Activated CD8-positive, alpha-beta memory T cell treated with anti-CD3 and anti-CD28 coated beads for 4 hours (primary cell): ENCODE data around the gene TSLP.

Experiments
- DNase-seq, 2 donors: peaks; one replicate each; pipeline ENCODE4 v3.0.0-alpha.2; 2020; ENCODE audit warnings: low read depth in 2 of 2

TSLP gene

DNA sequence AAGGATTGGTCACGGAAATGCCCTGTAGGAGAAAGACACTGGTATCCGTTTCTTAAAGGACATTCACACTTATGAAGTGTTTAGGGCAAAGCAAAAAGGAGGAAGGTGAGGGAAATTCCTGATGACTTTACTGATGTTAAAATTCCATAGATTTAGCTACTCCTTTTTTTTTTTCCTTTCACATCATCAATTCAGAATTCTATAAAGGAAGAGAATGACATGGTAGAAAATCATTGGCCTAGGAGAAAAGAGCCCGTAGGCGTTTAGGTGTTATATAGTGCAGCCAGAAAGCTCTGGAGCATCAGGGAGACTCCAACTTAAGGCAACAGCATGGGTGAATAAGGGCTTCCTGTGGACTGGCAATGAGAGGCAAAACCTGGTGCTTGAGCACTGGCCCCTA lies at the start of gene TSLP:
TSLP (plus strand) TSS at position 301 of the 400 bp plus-strand sequence. CDS start 178 bp downstream, outside the sequence.
- no peak for DNase-seq

- no peak for DNase-seq
Observed at GRCh38 chr5:111022301-111022700, 49.2 kb upstream of the TSLP start.

DNA sequence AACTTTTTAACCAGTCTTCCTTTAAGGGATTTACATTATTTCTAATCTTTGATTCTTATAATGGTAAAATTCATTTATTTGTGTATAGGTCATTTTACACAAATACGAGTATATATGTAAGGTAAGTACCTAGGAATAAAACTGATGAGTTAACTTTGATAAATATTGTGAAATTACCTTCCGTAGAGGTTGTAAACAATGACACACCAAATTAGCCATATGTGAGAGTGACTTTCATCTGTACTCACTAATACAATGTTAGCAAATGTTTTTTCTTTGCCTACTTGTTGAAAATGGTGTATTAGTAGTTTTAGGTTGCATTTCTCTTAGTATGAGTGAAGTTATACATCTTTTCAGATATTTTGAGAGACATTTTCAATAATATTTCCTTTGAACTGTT lies 42.6 kb upstream of the TSLP start:
- no peak for DNase-seq

GRCh38 chr5:111043712-111044506 lies 27.6 kb upstream of the TSLP start:
- no peak for DNase-seq

- no peak for DNase-seq
Observed at GRCh38 chr5:111058064-111058463, 13.4 kb upstream of the TSLP start.

- no peak for DNase-seq
Observed at GRCh38 chr5:111060169-111060568, 11.3 kb upstream of the TSLP start.

GRCh38 chr5:111061618-111062017 lies 9.9 kb upstream of the TSLP start:
- no peak for DNase-seq

- DNase-seq = no peak
Observed at GRCh38 chr5:111063709-111064322, 7.7 kb upstream of the TSLP start.

GRCh38 chr5:111066261-111066938 lies 5.1 kb upstream of the TSLP start:
- DNase-seq = no peak

DNA sequence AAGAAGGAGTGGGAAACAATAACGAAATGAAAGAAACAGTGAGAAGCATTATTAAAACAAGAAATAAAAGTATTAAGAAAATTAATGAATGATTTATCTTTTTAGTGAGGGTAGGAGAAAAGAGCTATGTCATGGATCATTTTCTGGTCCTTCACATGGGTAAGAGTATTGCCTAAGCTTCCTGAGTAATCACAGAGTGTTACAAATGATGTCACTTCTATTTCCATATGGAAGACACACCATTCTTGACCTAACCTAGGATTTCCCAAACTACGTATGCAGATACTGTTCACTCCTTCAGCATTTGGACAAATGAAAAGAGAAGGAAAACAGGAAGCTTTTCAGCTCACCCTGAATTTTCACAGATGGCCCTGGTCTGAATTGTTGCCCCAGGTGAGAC lies 3.3 kb upstream of the TSLP start:
- DNase-seq = no peak

DNA sequence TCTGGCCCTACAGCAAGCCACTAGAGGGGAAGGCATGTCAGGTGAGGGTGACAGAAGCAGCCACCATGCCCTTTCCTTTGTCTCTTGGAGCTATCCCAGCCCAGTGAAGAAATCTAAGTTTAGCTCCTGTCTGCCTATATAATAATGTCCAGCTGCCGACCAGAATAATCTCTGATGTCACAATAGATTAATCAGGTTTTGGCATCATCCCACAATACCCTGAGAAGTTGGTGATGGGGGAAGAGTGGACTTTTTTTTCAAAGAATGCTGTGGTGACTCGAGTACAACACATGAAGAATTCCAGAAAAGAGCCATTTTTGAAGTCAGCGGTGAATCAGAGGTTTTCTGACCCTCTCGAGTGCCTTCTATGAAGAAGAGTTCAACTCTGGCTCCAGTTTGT lies 1.7 kb upstream of the TSLP start:
- no peak for DNase-seq

DNA sequence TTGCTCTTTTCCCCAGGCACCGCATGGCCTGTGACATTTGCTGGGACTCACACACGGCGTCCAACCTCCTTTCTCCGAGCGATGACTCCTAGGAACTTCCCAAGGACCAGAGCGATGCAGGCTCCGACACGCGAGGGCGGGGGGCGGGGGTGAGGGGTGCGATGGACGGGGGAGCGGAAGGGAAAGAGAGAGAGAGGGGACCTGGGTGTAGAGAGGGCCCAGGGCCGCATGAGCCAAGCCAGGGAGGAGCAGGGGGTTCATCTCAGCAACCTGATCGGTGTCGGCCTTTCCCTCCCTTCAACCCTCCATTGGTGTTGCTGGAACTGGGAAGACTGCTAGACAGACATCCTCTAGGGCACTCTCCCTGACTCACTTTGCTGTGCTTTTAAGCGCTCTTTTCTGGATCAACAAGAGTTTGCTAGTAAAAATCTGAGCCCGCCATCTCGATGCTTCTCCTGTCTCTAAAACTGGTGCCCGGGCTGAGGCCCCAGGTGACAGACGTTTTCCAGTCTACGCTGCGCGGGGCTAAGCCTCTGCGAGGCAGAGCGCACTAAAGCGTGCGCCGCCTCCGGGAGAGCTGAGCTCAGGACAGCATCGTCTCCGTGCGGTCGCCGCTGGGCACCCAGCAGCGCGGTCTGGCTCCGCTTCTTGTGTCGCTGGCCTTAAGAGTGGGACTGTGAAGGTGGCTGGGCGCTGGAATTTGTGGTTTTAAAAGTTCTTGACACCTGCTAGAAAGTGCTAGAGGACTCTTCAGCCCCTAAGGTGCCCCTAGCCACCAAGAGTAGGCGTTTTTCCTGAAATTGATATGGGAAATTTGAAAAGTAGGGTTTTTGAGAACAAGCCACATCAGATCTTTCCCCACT lies 1.0 kb upstream of the TSLP start:
- peak in 1 of 2 donors; percentile 3 for DNase-seq

DNA sequence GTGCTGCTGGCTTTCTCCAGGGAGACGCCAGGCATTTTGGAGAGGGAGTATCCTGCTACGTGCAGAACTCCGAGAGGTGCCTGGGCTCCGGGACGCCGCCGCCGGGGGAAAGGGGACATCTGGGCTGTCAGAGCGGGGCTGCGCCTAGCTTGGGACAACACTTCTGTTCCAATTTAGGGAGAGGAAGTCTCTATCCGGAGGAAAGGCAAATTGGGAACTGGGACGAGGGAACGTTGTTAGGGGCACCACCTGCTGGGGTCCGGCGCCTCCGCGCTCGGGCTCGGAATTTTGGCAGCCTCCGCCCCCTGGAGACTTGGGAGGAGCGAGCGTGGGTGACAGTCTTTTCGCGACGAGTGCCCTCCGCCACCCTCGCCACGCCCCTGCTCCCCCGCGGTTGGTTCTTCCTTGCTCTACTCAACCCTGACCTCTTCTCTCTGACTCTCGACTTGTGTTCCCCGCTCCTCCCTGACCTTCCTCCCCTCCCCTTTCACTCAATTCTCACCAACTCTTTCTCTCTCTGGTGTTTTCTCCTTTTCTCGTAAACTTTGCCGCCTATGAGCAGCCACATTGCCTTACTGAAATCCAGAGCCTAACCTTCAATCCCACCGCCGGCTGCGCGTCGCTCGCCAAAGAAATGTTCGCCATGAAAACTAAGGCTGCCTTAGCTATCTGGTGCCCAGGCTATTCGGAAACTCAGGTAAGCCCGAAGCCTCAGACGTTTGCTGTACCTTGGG lies 1.6 kb downstream of the TSLP start:
- DNase-seq = peak; percentile 33 to 47

DNA sequence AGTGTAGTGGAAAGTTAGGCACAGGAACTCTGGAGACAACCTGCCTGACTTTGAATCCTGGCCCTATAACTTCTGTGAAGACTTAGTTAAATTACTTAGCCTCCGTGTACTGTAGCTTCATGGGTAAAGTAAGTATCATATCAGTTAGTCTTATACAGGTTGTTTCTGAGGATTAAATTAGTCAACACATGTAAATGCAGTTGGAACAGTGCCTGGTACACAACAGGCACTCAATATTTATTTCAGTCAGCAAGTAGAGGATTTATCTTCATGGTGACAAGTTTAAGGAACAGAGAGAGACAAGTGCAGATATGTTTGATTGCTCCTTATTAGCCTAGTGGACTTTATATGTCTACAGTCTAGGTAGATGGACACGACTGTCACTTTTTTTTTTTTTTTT lies 2.7 kb downstream of the TSLP start:
- no peak for DNase-seq

DNA sequence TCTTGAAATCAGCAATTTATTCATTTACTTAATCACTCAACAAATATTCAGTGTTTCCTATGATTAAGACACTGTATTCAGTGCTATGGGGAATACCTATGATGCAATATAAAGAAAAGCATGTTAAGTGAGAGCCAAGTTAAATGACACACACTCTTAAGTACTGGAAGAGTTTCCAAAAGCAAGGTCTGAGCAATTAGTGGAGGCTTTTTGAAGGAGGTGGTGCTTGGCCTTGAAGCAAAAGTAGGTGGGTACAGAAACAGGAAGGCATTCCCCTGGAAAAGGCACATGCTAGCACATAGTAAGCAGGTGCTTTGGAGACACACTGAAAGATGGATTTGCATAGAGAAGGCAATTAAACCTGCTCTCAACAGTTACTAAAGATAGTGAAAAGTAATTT lies 4.0 kb downstream of the TSLP start:
- DNase-seq = no peak

- DNase-seq = no peak
Observed at GRCh38 chr5:111076091-111076490, 4.6 kb downstream of the TSLP start.

GRCh38 chr5:111077678-111078077 lies 6.2 kb downstream of the TSLP start:
- DNase-seq = no peak

- no peak for DNase-seq
Observed at GRCh38 chr5:111079846-111080245, 8.3 kb downstream of the TSLP start.

DNA sequence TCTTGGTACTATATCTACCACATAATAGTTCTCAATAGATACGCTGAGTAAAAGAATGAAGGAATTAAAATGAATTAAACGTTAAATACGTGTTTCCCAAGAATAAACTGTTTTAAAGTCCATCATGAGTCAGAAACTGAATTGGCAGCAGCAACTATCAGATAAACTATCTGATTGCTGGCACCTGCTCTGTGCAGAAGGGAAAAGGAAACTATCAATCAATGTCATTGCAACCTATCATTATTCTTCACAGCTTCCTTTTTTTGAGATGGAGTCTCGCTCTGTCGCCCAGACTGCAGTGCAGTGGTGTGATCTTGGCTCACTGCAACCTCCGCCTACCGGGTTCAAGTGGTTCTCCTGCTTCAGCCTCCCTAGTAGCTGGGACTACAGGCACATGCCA lies 11.8 kb downstream of the TSLP start:
- no peak for DNase-seq

- peak; percentile 75 to 82 for DNase-seq
Observed at GRCh38 chr5:111092062-111092853, 20.7 kb downstream of the TSLP start, which contains the start of gene WDR36. Gene WDR36 (plus strand): TSS chr5:111092348. CDS start chr5:111092457, 109 bp downstream.
